Left renal pelvis (tissue), 4 donors: ENCODE data around the gene LMO2. TPM values are rescaled to one million over a fixed set of nuclear protein-coding genes. Genes with fewer than 3 reads are reported as not detected.

Experiments
- DNase-seq, 4 donors: peaks; one replicate each; pipeline ENCODE4 v3.0.0-alpha.2; 2013; ENCODE audit warnings: low read depth in 4 of 4, low spot score in 3 of 4
- polyA plus RNA-seq, 4 donors: library from polyadenylated mRNA; unstranded; fragments of 120-200 nt; gene quantifications; one replicate each; pipeline ENCODE4 v1.2.1, GENCODE V29; 2013; ENCODE audit not compliant: insufficient read length in 4 of 4

The LMO2 gene
- polyA plus RNA-seq, 4 donors = 17.1 to 36.4 (median 29.1) TPM

DNA sequence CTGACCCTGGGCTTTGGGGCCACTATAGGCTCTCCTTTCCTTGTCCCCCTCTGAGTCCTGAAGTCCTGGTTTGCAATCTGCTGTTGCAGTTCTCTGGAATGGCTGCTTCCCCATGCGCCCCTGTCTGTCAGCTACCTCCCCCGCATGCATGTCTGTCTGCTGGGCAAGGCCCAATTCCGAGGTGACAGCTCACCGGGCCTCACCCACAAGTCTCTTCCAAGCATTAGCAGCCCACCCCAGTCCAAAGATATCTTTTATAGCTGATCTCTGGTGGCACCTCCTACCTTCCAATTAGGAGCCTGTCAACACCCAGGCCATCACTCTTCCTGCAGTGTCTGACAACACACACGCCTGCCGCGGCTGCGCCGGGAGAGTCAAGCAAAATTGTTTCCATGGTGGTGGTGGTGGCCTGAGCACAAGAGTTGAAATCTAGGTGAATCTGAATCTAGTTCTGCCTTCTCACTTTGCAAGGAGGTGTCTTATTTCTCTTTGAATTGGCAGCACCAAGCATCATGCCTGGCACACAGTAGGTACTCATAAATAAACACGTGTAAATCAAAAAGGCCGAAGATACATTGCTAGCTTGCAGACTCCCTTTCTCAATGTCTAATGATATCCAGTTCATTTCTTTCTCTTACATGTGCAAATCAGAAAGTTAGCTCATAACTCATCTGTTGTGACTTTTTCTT is 1.2 kb upstream of the LMO2 start:
- no peak for DNase-seq

DNA sequence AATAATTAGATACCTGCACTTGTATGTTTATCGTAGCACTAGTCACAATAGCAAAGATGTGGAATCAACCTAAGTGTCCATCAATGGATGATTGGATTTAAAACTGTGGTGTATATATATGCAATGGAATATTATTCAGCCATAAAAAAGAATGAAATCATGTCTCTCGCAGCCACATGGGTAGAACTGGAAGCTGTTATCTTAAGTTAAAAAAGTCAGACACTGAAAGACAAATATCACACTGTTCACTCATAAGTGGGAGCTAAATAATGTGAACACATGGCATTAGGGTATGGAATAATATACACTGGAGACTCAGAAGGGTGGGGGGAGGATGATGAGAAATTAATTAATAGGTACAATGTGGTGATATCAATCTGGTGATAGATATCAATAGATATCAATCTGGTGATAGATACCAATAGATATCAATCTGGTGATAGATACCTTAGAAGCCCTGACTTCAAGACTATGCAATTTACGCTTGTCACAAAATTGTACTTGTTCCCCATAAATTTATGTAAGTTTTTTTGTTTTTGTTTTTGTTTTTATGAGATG is 2.0 kb downstream of the LMO2 start:
- no peak for DNase-seq

DNA sequence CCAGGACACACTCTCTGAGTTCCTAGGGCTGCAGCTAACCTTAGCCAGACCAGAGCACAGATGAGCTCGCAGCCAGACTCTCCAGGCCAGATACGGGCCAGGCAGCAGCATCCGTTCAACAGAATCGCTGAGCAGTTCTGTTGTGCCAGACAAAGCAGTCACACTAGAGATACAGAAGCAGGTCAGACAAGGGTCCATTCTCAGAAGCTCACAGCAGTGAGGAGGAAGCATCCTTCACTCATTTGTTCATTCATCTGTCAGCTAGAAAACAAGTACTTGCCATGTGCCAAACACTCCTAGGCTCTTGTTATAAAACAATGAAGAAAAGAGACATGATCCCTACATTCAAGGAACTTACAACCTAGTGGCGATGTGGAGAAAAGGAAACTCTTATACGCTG is 2.6 kb downstream of the LMO2 start:
- no peak for DNase-seq

DNA sequence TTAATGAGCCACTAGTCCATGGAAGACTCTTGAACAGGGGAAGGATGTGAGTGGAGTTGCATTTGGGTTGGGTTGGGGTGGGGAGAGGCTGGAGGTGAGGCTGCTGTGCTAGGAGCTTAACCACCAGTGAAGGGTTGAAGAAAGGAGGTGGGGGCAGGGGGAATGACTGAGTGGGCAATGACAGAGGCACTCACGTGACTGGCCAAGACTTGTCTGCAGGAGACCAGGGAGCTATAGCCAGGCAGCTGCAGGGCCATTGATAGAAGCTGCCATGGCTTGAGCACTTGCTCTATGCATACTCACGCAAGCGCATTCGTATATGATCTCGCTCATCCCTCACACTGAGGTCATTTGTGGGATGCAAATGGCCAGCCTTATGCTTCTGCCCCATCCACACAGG is 4.0 kb downstream of the LMO2 start:
- DNase-seq = no peak

DNA sequence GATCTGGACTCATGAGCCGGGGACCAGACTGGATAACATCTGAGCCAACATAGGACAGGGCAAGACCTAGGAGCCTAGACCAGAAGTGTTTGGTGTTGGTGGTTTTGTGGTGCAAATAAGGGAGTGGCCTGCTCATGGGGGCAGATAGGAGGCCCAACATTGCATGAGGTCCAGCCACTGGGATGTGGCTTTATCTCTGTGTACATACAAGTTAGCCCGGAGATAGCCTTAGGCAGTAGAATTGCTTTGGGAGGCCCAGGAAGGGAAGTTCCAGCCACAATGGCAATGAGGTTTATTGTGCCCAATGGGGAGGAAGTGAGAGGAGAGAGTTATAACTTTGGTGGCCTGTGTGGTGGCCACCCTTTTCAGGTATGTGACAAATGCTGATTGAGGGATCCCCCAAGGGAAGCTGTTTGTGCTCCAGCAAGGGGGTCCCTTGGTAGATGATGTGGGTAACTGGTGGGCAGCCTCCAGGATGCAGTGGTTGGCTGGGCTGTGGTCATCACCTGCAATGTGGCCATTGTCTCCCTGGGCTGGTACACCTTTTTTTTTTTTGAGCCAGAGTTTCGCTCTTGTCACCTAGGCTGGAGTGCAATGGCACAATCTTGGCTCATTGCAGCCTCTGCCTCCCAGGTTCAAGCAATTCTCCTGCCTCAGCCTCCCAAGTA is 6.4 kb downstream of the LMO2 start:
- no peak for DNase-seq

DNA sequence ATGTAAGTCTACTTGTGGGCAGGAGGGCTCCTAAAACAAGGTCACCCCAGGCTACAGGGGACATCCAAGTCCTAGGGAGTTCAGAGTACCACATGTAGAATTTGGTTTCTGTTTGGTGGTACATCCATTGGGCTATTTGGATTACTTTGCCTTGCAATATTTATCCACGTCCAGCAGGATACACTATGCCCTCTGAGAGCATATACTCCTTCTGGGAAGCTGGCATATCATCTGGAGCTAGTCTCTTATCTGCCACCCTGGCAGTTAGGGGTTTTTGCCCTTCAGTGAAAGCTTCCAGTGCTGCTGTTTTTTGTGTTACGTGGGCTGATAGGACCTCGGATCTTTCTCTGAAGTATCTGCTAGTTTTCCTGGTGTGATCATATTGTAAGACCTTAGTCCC is 7.3 kb downstream of the LMO2 start:
- no peak for DNase-seq

DNA sequence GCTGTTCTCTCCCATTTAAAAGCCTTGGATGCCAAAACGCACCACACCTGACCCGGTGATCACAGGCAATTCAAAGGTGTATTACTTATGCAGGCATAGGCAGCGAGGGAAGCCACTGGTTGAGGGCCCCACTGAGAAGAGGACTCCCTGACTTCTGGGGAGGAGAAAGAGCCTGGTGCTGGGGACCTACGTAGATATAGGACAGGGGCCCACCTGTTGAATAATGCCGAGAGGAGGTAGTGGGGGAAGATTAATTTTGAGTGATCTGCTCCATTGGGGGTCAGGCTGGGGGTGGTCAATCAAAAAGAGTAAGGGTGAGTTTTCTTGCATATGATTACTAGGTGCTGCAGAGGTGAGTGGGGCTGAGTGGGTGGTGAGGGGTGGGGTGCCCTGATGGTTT is 7.8 kb downstream of the LMO2 start:
- no peak for DNase-seq

DNA sequence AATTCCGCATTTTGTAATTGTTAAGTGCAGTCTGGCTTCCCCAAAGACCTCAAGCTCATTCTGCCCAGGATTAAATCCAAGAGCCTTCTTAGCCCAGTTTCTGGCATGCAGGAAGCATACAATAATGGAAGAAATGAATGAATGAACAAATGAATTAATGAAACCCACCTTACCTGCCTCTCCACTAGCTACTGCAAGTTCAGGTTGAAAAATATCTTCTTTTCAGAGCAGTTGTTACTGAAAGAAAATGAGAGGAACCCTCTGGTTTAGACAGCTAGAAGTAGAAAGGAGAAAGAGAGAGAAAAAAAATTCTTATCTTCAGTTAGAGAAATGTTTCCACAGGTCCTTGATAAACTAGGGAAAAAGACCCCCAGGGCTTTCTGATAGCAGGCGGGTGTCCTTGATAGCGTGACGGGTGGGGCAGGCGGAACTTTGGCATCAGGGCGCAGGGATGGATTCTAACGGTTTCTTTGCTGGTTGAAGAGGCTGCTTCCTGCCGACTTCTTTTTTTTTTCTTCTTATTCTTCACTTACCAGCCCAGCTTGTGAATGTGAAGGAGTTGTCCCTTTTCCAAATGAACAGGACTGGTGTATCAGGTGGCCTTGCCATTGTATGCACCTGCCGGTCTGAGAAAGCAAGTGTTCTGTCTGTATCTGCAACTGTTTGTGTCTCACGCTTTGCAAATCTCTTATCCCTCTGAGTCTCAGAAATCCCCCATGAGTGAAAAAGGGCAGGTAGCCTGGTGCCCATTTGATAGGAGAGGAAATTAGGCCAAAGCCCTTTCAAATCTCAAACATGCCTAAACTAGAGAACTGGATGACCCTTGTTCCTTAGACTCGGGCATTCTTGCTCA is 10.0 kb downstream of the LMO2 start:
- DNase-seq = no peak

DNA sequence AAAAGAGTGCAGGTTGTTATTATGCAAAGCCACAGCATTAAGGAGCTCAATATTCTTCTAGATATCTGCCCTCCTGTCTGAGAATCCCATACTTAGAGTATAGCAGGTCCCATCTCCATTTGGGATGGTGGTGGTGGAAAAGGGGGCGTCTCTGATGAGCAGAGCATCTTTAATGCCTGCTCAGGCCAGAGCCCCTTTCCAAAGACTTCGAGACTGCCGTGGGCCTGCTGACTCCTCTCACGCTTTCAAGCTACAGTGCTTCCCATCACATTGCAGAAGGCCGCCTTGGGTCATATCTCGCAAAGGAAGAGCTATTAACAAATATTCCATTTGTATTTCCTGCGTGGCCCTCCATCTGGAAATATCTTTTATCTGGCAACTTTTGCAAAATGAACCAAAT is 10.9 kb downstream of the LMO2 start:
- no peak for DNase-seq

DNA sequence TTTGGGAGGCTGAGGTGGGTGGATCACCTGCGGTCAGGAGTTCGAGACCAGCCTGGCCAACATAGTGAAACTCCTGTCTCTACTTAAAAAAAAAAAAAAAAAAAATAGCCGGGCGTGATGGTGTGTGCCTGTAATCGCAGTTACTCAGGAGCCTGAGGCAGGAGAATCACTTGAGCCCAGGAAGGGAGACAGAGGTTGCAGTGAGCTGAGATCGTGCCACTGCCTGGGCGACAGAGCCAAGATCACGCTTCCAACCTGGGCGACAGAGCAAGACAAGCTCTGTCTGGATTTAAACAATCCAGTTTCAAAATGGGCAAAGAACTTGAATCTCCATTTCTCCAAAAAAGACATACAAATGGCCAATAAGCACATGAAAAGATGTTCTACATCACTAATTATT is 12.5 kb downstream of the LMO2 start:
- no peak for DNase-seq

DNA sequence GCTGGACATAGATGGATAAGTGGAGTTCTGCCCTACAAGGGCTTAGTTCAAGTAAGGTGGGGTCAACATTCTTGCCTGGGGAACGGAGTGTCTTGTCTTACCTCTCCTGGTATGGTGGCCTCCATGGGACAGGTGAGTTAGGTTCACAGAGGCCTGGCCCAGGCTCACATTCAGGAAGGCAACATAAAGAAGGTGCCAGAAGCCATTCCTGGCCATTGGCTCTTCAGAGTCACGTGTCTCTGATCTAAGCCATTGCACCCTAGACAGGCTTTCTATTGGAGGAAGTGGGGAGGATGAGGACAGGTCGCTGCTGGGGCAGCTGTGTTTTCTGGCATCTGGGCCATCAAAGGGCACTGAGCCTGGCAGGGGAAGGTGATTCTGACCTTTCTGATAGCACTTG is 14.8 kb downstream of the LMO2 start:
- no peak for DNase-seq

DNA sequence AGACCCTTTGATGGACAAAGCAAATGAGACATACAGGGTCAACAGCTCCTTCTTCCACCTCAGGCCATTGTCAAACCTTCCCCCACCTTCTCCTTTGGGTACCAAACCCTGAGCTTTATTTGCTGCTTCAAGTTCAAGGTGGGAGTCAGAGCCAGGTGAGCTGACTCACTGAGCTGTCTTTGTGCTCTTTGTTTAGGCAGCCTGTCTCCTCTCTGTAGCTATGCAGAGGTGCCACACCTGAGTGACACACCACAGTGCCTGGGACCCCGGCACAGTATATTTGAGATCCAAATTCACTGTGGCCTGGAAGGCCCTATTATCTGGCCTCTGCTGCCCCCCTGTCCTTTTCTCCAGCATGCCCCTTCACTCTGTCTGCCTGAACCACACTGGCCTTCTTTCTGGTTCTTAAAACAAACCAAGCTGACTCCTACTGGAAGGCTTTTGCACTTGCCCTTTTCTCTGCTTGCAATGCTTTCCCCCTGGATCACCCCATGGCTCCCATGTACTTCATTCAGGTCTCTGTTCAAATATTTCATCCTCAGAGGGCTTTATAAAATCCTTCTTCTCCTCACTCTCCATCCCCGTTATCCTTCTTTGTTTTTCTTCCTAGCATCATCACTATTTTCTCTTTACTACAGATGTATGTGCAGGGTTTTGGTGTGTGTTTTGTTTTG is 16.1 kb downstream of the LMO2 start:
- DNase-seq = no peak

DNA sequence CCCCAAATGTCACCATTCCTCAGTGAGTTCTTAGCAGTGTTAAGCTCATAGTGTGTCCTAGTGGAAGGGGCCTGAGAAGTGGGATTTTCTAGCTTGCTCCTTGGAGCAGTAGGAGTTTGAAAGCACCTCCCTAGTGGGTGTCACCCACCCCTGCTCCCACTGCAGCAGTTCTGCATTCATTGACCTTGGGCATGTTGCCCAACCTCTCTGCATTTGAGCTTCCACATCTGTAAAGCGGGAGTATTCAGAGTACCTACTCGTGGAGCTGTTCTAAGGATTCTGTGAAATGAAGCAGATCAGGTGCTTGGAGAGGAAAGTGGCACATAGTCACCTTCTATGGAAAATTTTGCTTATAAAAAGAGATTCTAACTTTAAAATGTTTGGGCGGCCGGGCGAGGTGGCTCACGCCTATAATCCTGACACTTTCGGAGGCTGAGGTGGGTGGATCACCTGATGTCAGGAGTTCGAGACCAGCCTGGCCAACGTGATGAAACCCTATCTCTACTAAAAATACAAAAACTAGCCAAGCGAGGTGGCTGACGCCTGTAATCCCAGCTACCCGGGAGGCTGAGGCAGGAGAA is 16.9 kb downstream of the LMO2 start:
- DNase-seq = no peak

DNA sequence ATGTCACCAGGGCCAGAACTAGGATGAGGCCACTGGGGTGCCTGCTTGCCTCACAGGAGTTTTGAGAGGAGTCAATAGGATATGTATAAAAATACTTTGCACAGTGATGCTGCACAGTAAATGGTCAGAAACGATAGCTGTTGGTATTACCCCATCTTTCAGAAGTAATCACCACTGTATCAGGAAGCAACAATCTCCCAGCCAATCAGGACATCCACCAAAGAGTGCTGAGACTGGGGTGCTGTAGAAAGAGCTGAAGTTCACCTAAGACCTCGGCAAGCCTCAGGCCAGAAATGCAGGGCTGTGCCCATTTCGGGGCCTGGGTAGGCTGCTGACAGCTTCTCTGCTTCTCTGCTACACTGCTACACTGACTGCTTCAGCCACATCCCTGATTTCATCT is 17.4 kb downstream of the LMO2 start:
- DNase-seq = no peak

DNA sequence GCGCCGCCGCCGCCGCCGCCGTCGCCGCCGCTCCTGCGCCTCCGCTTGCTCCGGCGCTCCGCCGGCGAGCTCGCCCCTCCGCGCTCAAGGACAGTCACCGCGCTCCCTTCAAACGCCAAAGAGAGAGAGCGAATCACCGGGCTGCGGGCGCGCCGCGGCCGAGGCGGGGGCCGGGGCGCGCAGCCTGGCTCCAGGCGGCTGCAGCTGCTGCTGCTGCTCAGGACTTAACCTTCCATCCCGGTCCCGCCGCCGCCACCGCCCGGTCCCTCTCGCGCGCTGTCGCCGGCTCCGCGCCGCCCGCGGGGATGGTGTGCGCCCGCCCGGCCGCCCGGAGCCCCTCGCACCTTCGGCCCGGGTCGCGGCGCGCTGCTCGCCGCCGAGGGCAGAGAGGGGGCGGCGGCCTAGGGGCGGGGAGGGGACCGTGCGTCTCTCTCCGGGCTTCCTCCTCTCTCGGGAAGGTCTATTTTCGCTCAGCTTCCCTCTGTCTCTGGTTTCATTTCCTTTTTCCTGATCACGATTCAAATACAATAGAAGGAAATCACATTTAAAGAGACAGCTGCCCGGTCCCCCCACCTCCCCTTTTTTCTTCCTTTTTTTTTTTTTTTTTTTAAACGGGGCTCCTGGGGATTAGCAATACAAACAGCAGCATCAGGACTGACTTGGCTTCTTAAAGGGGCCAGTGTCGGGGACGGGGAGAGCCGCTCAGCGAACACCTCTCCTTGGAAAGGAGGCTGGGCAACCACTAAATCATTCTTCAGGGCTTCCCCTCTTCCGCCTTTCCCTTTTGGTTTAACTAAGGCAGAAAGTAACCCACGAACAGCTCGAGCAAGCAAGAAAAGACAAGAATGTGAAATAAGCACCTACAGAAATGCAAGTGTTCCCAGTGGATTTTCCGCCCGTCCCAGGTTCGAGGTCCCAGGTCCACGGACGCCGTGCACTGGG is 22.1 kb downstream of the LMO2 start:
- no peak for DNase-seq

DNA sequence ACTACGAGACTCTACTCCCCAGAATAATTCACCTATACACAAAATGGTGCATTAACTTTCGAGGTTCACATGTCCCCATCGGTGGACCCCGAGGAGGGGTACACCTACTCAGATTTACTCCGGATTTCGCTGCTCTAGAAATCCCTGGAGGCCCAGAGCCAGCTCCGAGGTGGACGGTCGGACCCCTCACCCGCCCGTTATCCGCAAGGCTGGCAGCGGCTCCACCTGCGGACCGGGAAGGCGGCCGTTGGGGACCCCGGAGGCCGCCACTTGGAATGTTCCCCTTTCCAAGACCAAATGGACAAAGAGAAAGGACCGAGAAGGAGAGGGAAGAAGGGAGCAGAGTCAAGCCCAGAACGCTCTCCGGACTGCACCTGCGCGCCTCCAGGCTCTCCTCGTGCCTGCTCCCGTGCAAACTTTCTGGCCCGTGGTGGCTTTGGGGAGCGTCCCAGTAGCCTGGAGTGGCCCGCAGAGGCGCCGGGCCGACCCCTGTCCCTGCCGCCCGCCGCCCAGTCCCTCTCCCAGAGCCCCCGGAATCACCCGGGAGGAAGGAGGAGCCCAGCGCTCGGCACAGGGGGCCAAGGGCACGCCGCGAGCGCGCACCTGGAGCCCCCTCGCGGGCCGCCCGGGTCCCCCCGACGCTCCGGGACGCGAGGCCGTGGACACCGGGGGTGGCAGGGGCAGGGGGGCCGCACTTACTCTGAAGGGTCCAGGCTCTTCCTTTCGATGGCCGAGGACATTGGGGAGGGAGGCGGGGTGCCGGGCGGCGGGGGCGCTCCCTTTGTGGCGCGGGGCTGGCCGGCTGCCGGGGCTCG is 23.0 kb downstream of the LMO2 start:
- DNase-seq = no peak

DNA sequence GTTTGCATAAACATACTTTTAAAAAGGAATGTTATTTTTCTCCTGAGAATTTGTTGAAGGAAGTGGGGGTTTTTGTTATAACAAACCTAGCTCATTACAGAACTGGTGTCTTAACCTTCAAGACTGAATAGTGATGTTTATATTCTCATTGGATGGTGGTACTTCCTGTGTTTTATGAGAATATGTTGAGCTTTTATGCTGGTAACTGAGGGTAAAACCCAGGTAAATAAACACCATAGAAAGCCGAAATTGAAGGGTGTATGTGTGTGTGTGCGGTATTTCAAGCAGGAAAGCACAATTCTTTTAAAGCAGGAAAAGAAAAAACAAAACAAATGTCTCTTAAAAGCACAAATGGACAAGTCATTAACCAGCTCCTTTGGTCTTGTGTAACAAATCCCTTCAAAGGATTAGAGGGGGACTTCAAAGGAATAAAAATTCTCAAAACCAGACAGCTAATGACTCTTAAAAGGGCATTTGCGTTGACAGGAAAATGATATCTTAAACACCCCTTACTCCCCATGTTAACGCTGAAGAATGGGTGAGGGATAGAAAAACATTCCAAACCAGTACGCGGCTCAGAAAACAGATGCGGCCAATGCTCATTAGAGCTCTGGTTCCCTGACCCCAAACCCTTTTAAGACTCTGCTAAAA is 23.8 kb downstream of the LMO2 start:
- DNase-seq = no peak

DNA sequence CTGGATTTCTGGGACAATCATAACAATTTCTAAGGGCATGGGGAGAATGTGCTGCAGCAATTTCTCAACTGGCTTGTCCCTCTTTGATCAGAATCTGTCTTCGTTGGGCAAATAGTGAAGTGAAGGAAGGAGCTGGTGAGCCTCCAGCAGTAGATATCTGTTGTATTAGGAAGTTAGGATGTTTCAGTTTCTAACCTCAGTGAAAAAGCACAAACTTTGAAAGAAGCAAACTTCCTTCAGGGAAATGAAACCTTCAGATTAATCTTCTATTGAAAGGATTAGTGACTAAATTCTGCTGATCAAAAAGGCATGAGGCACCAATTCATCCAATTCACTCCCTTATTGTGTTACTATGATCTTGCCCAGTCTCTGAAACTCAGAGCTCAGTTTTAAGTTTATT is 24.3 kb downstream of the LMO2 start:
- no peak for DNase-seq
